HG02571 (cell line): ENCODE measurements around the gene DUSP10.

ENCODE experiments used
- ATAC-seq: cut with Tn5 transposase; IDR thresholded peaks from one replicate; pipeline ENCODE4 v1.9.1; 2021; ENCODE audit warnings: mild to moderate bottlenecking, moderate library complexity; ENCODE audit not compliant: unreplicated experiment

Gene DUSP10

DNA sequence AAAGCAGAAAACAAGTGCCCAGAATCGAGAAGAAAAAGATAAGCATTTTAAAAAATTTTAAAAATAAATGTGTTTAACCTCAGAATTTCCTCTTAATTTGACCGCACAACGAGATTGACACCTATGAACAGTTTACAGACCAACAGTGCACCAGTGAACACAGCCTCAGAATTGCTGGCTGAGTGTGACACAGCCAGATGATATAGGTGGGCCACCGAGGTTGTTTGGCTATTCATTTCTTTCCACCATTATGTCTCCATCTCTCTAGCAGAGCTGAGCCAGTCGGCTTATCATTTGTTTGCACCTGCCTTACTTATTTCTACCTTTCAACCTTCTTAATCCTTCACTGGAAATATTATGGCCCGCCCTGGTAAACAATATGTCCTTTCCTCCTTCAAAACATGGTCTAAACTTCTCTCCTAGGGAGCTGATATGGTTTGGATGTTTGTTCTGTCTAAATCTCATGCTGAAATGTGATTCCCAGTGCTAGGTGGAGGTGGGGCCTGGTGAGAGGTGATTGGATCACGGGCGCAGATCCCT, 86.1 kb downstream of the DUSP10 start:
- no peak for ATAC-seq
